NCI-H146 treated with DMSO at 0.1 percent for 48 hours (cell line): ENCODE data around the gene SERPINB6.
A peak's percentile ranks its signal among the peaks of the same experiment; 100 is the strongest.
"Not testable (repeated sequence)": the region's sequence is repeated elsewhere in the genome, so short reads cannot be mapped to it uniquely, and the experiment has no call there.

ENCODE experiments used
- DNase-seq: peaks from one replicate; lab custom pipeline; 2025; ENCODE audit not compliant: unreplicated experiment; lab: John Stamatoyannopoulos, UW

SERPINB6 gene

GRCh38 chr6:2959909-2960719 lies 11.3 kb downstream of the SERPINB6 start:
- DNase-seq = no peak

- DNase-seq = no peak
Observed at GRCh38 chr6:2958776-2959175, 12.6 kb downstream of the SERPINB6 start.

GRCh38 chr6:2958331-2958711 lies 13.0 kb downstream of the SERPINB6 start:
- DNase-seq = no peak

GRCh38 chr6:2957696-2958330 lies 13.6 kb downstream of the SERPINB6 start:
- DNase-seq = no peak

- no peak for DNase-seq
Observed at GRCh38 chr6:2956930-2957685, 14.3 kb downstream of the SERPINB6 start.

GRCh38 chr6:2953098-2953497 lies 18.3 kb downstream of the SERPINB6 start:
- no peak for DNase-seq

- DNase-seq = peak; percentile 10
Observed at GRCh38 chr6:2952557-2953095, 18.7 kb downstream of the SERPINB6 start.

GRCh38 chr6:2951728-2952127 lies 19.6 kb downstream of the SERPINB6 start:
- DNase-seq = no peak

GRCh38 chr6:2950713-2951112 lies 20.7 kb downstream of the SERPINB6 start:
- DNase-seq = no peak

GRCh38 chr6:2949536-2950083 lies 21.8 kb downstream of the SERPINB6 start:
- no peak for DNase-seq

- no peak for DNase-seq
Observed at GRCh38 chr6:2949121-2949520, 22.2 kb downstream of the SERPINB6 start.

GRCh38 chr6:2948228-2949025 lies 22.9 kb downstream of the SERPINB6 start:
- no peak for DNase-seq

- DNase-seq = no peak
Observed at GRCh38 chr6:2947445-2947844, 23.9 kb downstream of the SERPINB6 start.

GRCh38 chr6:2945153-2945452 lies 26.3 kb downstream of the SERPINB6 start:
- DNase-seq = no peak

GRCh38 chr6:2944405-2945152 lies 26.8 kb downstream of the SERPINB6 start:
- DNase-seq = no peak

- DNase-seq = no peak
Observed at GRCh38 chr6:2943564-2943955, 27.8 kb downstream of the SERPINB6 start.

GRCh38 chr6:2942914-2943563 lies 28.3 kb downstream of the SERPINB6 start:
- no peak for DNase-seq

- DNase-seq = not testable (repeated sequence)
Observed at GRCh38 chr6:2942116-2942515, 29.3 kb downstream of the SERPINB6 start.

- no peak for DNase-seq
Observed at GRCh38 chr6:2940851-2941250, 30.5 kb downstream of the SERPINB6 start.
